ENCODE results near the gene TOP3A. TPM values are rescaled to one million over a fixed set of nuclear protein-coding genes. Genes with fewer than 3 reads are reported as not detected.

TOP3A gene
- total and polyA plus RNA-seq, 11 donors: 9.4 to 26.1 (median 12.8) TPM

DNA sequence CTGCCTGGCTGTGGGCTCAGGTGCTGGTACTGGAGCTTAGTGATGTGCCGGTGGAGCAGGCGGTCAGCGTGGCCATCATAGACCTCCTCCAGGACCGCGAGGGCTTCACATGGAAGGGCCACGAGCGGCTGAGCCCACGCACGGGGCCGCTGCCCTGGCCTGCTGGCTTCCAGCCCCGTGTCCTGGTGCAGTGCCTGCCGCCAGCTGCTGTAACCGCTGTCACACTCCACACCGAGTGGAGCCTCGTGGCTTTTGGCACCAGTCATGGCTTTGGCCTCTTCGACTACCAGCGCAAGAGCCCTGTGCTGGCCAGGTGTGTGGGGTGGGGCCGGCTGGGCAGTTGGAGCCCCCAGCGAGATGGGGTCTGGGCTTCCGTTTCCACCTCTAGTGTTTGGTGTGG lies 77.3 kb downstream of the TOP3A start:
- Histone ChIP-seq H3K27ac (no peak overlapping the region), H3K4me1 (peaks cover 0 to 8% (median 0%) of the 10 kb centered on the region in 12 donors), H3K36me3 (peaks cover 0 to 76% (median 42%) of the 10 kb centered on the region in 9 donors), H3K4me3 (no peak overlapping the region), H3K27me3 (no peaks in the 10 kb centered on the region), H3K9me3 (no peaks in the 10 kb centered on the region)
- intact Hi-C loops (cut with DNase I): no loop called here
- ATAC-seq (no peak), DNase-seq (no peak)
- 81 to 94% (median 92%) methylated on average over 17 to 20 of the region's 20 CpGs for WGBS, 4 donors
- TF ChIP-seq, protein P1, sequence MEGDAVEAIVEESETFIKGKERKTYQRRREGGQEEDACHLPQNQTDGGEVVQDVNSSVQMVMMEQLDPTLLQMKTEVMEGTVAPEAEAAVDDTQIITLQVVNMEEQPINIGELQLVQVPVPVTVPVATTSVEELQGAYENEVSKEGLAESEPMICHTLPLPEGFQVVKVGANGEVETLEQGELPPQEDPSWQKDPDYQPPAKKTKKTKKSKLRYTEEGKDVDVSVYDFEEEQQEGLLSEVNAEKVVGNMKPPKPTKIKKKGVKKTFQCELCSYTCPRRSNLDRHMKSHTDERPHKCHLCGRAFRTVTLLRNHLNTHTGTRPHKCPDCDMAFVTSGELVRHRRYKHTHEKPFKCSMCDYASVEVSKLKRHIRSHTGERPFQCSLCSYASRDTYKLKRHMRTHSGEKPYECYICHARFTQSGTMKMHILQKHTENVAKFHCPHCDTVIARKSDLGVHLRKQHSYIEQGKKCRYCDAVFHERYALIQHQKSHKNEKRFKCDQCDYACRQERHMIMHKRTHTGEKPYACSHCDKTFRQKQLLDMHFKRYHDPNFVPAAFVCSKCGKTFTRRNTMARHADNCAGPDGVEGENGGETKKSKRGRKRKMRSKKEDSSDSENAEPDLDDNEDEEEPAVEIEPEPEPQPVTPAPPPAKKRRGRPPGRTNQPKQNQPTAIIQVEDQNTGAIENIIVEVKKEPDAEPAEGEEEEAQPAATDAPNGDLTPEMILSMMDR (IDR thresholded peaks at IDR 0.05): no peak
- no peak for TF ChIP-seq POLR2A (IDR thresholded peaks at IDR 0.05)

DNA sequence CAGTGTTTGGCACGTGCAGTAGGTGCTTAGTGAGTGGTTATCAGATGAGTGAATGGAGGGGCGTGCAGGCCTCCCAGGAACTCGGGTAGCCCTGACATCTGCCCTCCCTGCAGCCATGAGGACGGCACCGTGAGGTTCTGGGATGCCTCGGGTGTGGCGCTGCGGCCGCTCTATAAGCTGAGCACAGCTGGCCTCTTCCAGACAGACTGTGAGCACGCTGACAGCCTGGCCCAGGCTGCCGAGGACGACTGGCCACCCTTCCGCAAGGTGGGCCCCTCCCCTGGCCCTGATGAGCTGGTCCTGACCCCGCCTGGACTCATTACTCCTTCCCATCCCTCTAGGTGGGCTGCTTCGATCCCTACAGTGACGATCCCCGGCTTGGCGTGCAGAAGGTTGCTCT lies 78.3 kb downstream of the TOP3A start:
- no peak for ATAC-seq
- TF ChIP-seq, protein P1 (IDR thresholded peaks at IDR 0.05): no peak
- TF ChIP-seq POLR2A (IDR thresholded peaks at IDR 0.05): no peak
- Histone ChIP-seq H3K36me3 (peaks cover 0 to 73% (median 32%) of the 10 kb centered on the region in 9 donors), H3K4me3 (no peak overlapping the region), H3K27me3 (no peaks in the 10 kb centered on the region), H3K4me1 (peaks cover 0 to 8% (median 0%) of the 10 kb centered on the region in 12 donors), H3K9me3 (no peaks in the 10 kb centered on the region), H3K27ac (no peak overlapping the region)
- DNase-seq: no peak
- 89 to 93% (median 90%) methylated on average over 15 to 18 of the region's 18 CpGs for WGBS, 4 donors
- intact Hi-C loops (cut with DNase I): no loop called here

DNA sequence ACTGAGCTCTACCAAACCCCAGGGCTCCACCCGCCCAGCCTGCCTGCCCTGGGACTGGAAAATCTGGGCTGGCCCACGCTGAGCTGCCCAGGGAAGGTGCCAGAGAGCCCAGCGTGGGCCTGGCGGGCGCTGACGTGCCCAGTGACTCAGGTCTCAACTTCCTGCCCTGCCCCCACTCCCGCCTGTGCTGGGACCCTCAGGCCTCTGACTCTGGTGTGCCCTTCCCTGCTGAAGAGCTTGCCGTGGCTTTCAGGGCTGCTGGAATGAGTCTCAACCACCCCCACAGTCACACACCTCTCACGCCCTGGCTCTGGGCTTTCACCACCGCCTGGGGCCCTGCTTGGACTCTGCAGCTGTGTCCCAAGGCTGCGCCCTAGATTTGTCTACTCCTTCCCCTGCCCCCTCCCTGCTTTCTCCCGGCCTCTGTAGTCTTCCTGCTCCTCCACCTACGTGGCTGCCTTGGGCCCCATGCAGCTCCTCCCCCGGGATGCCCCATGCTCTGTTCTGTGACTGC lies 79.0 kb downstream of the TOP3A start:
- WGBS, 4 donors: 76 to 89% (median 80%) methylated on average over 12 to 14 of the region's 14 CpGs
- no peaks in the 10 kb centered on the region for H3K9me3 ChIP-seq
- intact Hi-C loops (cut with DNase I): no loop called here
- ATAC-seq: no peak
- DNase-seq: no peak
- no peak overlapping the region for H3K4me3 ChIP-seq
- TF ChIP-seq, protein P1 (IDR thresholded peaks at IDR 0.05): no peak
- no peak for TF ChIP-seq POLR2A (IDR thresholded peaks at IDR 0.05)
- no peaks in the 10 kb centered on the region for H3K27me3 ChIP-seq
- peaks cover 0 to 8% (median 0%) of the 10 kb centered on the region in 12 donors for H3K4me1 ChIP-seq
- H3K27ac ChIP-seq: no peak overlapping the region
- peaks cover 0 to 66% (median 31%) of the 10 kb centered on the region in 9 donors for H3K36me3 ChIP-seq

DNA sequence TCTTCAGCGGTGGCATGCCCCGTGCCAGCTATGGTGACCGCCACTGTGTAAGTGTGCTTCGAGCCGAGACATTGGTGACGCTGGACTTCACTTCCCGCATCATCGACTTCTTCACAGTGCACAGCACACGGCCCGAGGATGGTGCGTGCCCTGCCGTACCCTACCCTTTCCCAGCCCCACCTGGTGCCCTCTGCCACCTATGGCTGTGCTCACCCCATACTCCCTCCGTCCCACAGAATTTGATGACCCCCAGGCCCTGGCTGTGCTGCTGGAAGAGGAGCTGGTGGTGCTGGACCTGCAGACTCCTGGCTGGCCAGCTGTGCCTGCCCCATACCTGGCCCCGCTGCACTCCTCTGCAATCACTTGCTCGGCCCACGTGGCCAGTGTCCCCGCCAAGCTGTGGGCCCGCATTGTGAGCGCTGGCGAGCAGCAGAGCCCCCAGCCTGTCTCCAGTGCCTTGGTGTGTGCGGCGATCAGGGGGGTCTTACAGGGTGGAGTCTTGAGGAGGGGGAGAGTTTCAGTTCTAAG lies 79.9 kb downstream of the TOP3A start:
- intact Hi-C loops (cut with DNase I): no loop called here
- peaks cover 0 to 61% (median 31%) of the 10 kb centered on the region in 9 donors for H3K36me3 ChIP-seq

More for the DNA sequence above, 79.9 kb downstream of the TOP3A start:
- Histone ChIP-seq H3K27me3 (no peaks in the 10 kb centered on the region), H3K4me3 (no peak overlapping the region), H3K27ac (no peak overlapping the region), H3K9me3 (no peaks in the 10 kb centered on the region), H3K4me1 (peaks cover 0 to 7% (median 0%) of the 10 kb centered on the region in 12 donors)
- DNase-seq: no peak
- ATAC-seq: no peak
- TF ChIP-seq, protein P1 (IDR thresholded peaks at IDR 0.05): no peak
- TF ChIP-seq POLR2A (IDR thresholded peaks at IDR 0.05): no peak
- 96 to 97% (median 96%) methylated on average over 21 to 22 of the region's 22 CpGs for WGBS, 4 donors
